NCI-H2196 treated with DMSO at 0.1 percent for 48 hours (cell line): Measurements from ENCODE around the gene SPO11.
A peak's percentile ranks its signal among the peaks of the same experiment; 100 is the strongest.

Source experiments
- DNase-seq: peaks from one replicate; lab custom pipeline; 2025; ENCODE audit not compliant: unreplicated experiment; lab: John Stamatoyannopoulos, UW

SPO11 gene

DNA sequence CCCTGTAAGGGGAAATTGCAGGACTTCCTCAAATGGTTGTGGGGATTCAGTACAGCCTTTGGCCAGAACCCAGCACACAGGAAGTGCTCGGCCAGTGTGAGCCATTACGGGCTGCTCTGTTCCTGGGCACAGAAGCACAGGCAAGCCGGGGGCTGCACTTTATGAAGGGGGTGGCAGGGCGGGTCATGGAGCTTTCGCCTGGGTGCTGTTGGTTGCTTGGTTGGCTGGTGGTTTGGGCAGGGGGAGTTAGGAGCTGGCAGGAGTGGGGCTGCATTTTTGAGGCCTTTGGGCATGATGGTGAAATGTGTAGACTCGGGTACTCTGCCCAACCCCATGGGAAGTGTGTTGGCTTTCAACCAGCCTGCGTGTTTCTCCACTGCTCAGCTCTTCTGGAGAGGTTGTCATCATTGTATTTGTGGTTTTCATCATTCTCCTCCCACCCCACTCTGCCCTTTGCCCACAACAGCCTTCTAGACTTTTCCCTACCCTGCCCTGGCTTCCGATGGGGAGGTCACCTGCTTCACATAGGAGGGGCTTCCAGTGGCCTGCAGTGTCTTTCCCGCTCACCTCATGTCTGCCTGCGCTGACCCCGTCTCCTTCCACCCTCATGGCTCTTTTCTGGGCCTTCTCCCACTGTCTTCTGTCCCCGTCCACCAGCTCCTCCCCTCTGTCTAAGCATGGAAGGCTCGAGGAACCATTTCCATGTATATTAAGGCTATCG, 45.5 kb downstream of the SPO11 start:
- no peak for DNase-seq

DNA sequence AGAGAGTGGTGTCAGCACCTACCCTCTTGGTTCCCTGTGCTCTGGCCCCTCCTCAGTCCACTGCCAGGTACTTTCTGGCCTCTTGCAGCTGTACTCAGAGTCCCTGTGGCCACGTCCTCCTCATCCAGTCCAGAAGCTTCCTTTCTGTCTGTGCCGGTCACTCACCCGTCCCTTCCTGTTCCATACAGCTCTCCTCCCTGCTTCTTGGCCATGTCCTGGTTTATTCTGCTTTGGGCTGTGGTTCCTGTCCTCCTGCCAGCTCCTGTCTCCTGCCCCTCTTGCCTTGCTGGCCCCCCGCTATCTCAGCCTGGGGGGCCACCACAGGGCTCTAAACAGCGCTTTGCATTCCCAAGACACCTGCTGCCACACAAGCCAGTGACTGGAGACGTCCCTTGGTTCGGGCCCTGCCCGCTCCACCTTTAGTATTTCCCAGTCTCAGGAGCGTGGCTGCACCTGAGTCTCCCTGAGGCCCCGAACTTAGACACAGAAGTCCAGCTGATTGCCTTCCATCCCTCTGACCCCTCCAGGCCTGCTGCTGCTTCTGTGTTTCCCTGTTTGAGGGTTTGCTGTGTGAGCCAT, 46.1 kb downstream of the SPO11 start:
- DNase-seq, result no peak

DNA sequence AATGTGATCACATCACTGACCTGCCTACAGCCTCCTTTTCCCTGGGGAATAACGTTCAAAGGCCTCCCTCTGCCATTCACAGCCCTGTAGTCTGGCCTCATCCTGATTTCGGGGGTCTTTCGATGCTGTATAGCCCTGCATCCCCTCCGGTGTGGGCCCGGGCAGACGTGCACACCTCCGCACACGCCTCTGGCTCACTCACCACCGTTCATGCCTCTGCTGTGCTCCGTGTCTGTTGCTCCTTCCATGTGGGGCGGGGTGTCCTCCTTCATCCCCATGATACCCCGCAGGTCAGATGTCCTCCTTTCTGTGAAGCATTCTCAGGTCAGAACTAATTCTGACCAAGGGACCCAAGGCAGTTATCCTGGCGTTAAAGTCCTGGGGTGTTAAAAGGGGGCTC, 47.7 kb downstream of the SPO11 start:
- no peak for DNase-seq

- no peak for DNase-seq
Observed at GRCh38 chr20:57378107-57378506, 48.5 kb downstream of the SPO11 start.

- DNase-seq, result no peak
Observed at GRCh38 chr20:57378646-57379262, 49.2 kb downstream of the SPO11 start.

DNA sequence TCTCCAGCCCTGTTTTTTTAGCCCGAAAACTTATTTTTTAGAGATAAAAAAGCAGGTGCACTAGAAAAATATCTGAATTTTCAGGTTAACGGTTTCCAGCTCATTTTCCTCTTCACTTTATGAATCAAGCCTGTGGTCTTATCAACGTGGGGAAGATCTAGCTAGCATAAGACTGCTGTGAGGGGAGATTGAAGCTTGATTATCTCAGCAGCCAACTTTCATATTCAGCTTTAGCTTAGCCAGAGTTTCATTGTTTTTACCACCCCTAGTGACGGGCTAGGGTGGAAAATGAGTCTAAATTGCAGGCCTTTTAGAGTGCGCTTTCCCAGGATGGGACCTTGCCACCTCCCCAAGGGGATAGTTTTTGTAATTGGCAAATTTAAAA, 49.7 kb downstream of the SPO11 start:
- no peak for DNase-seq

GRCh38 chr20:57380081-57380750, 50.6 kb downstream of the SPO11 start:
- no peak for DNase-seq

GRCh38 chr20:57381596-57382503, 52.2 kb downstream of the SPO11 start:
- peak; percentile 22 for DNase-seq

GRCh38 chr20:57382516-57382915, 52.9 kb downstream of the SPO11 start:
- no peak for DNase-seq

DNA sequence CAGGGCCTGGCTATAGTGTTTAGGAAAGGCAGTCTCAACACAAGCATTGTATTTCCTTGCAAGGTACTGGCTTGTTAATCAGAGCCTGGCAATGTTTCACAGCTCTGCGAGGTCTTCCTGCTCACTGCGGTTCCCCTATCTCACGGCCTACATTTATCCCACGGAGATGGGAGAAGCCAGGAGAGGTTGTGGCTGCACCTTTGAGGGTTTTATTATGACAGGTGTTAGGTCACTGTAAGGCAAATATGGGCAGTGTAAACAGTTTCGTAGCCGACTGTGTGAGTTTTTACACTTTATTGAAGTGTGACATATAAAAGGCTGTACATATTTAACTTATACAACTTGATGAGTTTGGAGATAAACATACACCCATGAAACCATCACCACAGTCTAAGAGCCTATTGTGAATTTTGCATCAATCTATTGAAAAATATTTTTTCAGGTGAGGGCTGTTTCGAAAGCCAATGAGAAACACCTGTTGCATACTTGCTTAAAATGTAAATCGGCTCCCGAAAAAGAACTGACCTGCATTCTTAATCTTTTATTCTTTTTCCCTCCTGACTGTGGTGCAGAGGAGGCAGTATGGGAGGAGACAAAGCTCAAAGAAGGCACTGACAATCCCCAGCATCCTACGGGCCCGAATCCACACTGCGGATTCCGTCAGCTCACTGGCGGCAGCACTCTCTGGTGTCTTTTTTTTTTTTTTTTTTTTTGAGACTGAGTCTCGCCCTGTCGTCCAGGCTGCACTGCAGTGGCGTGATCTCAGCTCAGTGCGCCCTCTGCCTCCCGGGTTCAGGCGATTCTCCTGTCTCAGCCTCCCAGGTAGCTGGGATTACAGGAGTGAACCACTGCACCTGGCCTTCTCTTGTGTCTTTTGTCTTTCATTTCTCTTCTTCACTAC, 54.1 kb downstream of the SPO11 start:
- no peak for DNase-seq

GRCh38 chr20:57384486-57384885, 54.9 kb downstream of the SPO11 start:
- DNase-seq, result no peak

- no peak for DNase-seq
Observed at GRCh38 chr20:57384953-57385761, 55.6 kb downstream of the SPO11 start.

- DNase-seq, result no peak
Observed at GRCh38 chr20:57385940-57386339, 56.3 kb downstream of the SPO11 start.

GRCh38 chr20:57386762-57387161, 57.2 kb downstream of the SPO11 start:
- DNase-seq, result no peak

GRCh38 chr20:57387463-57387862, 57.9 kb downstream of the SPO11 start:
- DNase-seq, result no peak

GRCh38 chr20:57387945-57388371, 58.4 kb downstream of the SPO11 start:
- no peak for DNase-seq

GRCh38 chr20:57388953-57389694, 59.5 kb downstream of the SPO11 start:
- no peak for DNase-seq
